C4-2B (cell line): ENCODE data around the gene SNRNP200.

Source experiments
- CTCF ChIP-seq: fragments of 450-650 bp; conservative IDR thresholded peaks from 2 replicates; pipeline ENCODE4 v1.5.1; 2017; ENCODE audit warnings: mild to moderate bottlenecking
- ZFX ChIP-seq: fragments of 450-650 bp; IDR thresholded peaks from 2 replicates; pipeline ENCODE4 v1.6.1; 2017

DNA sequence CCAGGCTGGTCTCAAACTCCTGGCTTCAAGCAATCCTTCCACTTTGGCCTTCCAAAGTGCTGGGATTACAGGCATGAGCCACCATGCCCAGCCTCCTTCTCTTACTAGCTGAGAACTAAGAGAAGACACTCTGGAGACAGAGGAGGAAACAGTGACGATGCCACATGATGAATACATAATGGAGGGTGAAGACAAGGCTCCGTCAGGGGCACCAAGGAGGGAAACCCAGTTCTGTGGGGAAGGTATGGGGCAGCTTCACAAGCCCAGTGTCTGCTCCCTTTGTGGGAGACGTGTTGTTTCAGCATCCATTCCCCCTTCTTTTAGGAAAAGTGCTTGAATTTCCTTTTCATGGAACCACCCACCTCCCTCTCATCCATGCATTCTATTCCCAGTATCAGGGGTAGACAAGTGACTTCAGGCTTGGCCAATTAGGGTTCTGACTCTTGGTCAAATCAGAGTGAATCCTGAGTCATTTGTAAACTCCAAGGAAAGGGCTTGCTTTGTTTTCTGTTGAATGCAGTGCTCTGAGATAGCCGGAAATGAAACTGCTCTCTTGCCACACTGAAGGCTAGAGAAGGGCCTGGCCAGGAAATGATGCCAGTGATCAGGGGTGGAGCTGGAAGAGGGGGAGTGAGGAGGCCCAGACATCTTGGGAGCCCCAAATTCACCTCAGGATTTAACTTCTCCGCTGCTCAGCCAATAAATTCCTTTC is 63.3 kb downstream of the SNRNP200 start:
- TF ChIP-seq CTCF (no peak), ZFX (no peak)
